H9 (cell line): ENCODE results near the gene PAK5. TPM values are rescaled to one million over a fixed set of nuclear protein-coding genes. Genes with fewer than 3 reads are reported as not detected.

Experiments used
- DNase-seq: peaks from one replicate; pipeline ENCODE4 v3.0.0-alpha.2; 2017
- H2AFZ ChIP-seq: one replicate; pipeline ENCODE4 v1.6.1; 2013; ENCODE audit warnings: mild to moderate bottlenecking, low read length, control low read depth, moderate library complexity
- H2AK5ac ChIP-seq: 2 replicates; pipeline ENCODE4 v1.6.1; 2013; ENCODE audit warnings: low read length, control low read depth, mixed read lengths; ENCODE audit not compliant: insufficient read length
- H2BK120ac ChIP-seq: one replicate; pipeline ENCODE4 v1.6.1; 2013; ENCODE audit warnings: low read depth, mild to moderate bottlenecking, low read length, control low read depth, inconsistent platforms; ENCODE audit not compliant: poor library complexity, severe bottlenecking
- H2BK12ac ChIP-seq: 2 replicates; pipeline ENCODE4 v1.6.1; 2013; ENCODE audit warnings: low read length, control low read depth, mixed read lengths, low read depth; ENCODE audit not compliant: insufficient read length
- H2BK15ac ChIP-seq: 2 replicates; pipeline ENCODE4 v1.6.1; 2013; ENCODE audit warnings: low read depth, low read length, control low read depth
- H2BK20ac ChIP-seq: one replicate; pipeline ENCODE4 v1.6.1; 2013; ENCODE audit warnings: low read depth, mild to moderate bottlenecking, low read length, control low read depth, inconsistent platforms; ENCODE audit not compliant: poor library complexity, severe bottlenecking
- H2BK5ac ChIP-seq: 2 replicates; pipeline ENCODE4 v1.6.1; 2013; ENCODE audit warnings: low read length, control low read depth, mixed read lengths; ENCODE audit not compliant: insufficient read length
- H3K14ac ChIP-seq: 2 replicates; pipeline ENCODE4 v1.6.1; 2013; ENCODE audit warnings: low read length, control low read depth; ENCODE audit not compliant: insufficient read depth
- H3K18ac ChIP-seq: 2 replicates; pipeline ENCODE4 v1.6.1; 2013; ENCODE audit warnings: low read depth, mild to moderate bottlenecking, mixed read lengths, low read length, control low read depth; ENCODE audit not compliant: insufficient read length
- H3K23ac ChIP-seq: 2 replicates; pipeline ENCODE4 v1.6.1; 2013; ENCODE audit warnings: low read length, control low read depth, mixed read lengths, low read depth; ENCODE audit not compliant: insufficient read length
- H3K23me2 ChIP-seq: 2 replicates; pipeline ENCODE4 v1.6.1; 2013; ENCODE audit warnings: low read depth, mild to moderate bottlenecking, mixed read lengths, low read length, control low read depth; ENCODE audit not compliant: insufficient read length, poor library complexity, severe bottlenecking
- H3K27ac ChIP-seq: 2 replicates; pipeline ENCODE4 v1.5.1; 2013; ENCODE audit warnings: low read length, control low read depth, mixed read lengths, low read depth; ENCODE audit not compliant: insufficient read length
- H3K27me3 ChIP-seq: 2 replicates; pipeline ENCODE4 v1.6.1; 2013; ENCODE audit warnings: low read length, control low read depth, inconsistent platforms; ENCODE audit not compliant: insufficient read depth
- H3K4ac ChIP-seq: 2 replicates; pipeline ENCODE4 v1.6.1; 2013; ENCODE audit warnings: low read depth, mild to moderate bottlenecking, control low read depth, inconsistent platforms, low read length, moderate library complexity
- H3K4me1 ChIP-seq: 2 replicates; pipeline ENCODE4 v1.6.1; 2013; ENCODE audit warnings: low read length, control low read depth, inconsistent platforms; ENCODE audit not compliant: insufficient read depth
- H3K4me2 ChIP-seq: 2 replicates; pipeline ENCODE4 v1.6.1; 2013; ENCODE audit warnings: low read length, control low read depth, mixed read lengths; ENCODE audit not compliant: insufficient read length, insufficient read depth
- H3K56ac ChIP-seq: 2 replicates; pipeline ENCODE4 v1.6.1; 2013; ENCODE audit warnings: low read depth, mild to moderate bottlenecking, mixed read lengths, low read length, control low read depth; ENCODE audit not compliant: insufficient read length
- H3K79me1 ChIP-seq: 2 replicates; pipeline ENCODE4 v1.6.1; 2013; ENCODE audit warnings: low read depth, mild to moderate bottlenecking, moderate library complexity, low read length, control low read depth, inconsistent platforms; ENCODE audit not compliant: insufficient read depth, poor library complexity, severe bottlenecking
- H3K79me2 ChIP-seq: 2 replicates; pipeline ENCODE4 v1.6.1; 2013; ENCODE audit warnings: low read length, control low read depth, inconsistent platforms; ENCODE audit not compliant: insufficient read depth
- H3K9ac ChIP-seq: 2 replicates; pipeline ENCODE4 v1.6.1; 2013; ENCODE audit warnings: low read length, control low read depth, mixed read lengths; ENCODE audit not compliant: insufficient read length; ENCODE audit errors: extremely low read depth
- H3K9me3 ChIP-seq: one replicate; pipeline ENCODE4 v1.6.1; 2013; ENCODE audit warnings: low read depth, low read length, inconsistent platforms; ENCODE audit not compliant: control insufficient read depth
- H3T11ph ChIP-seq: one replicate; pipeline ENCODE4 v1.6.1; 2013; ENCODE audit warnings: mild to moderate bottlenecking, low read length, control low read depth, inconsistent platforms
- H4K20me1 ChIP-seq: one replicate; pipeline ENCODE4 v1.6.1; 2013; ENCODE audit not compliant: control insufficient read depth, insufficient read length, insufficient read depth
- H4K5ac ChIP-seq: 2 replicates; pipeline ENCODE4 v1.6.1; 2013; ENCODE audit warnings: low read depth, mild to moderate bottlenecking, mixed read lengths, low read length, control low read depth; ENCODE audit not compliant: insufficient read length
- H4K8ac ChIP-seq: replicated peaks from 2 replicates; pipeline ENCODE4 v1.6.1; 2013; ENCODE audit warnings: low read length, control low read depth, mixed read lengths, low read depth; ENCODE audit not compliant: insufficient read length
- H4K91ac ChIP-seq: 2 replicates; pipeline ENCODE4 v1.6.1; 2013; ENCODE audit warnings: low read depth, mild to moderate bottlenecking, moderate library complexity, mixed read lengths, low read length, control low read depth; ENCODE audit not compliant: insufficient read length
- H3K27ac Mint-ChIP-seq, 3 experiments: 2 replicates in 2 of 3; 3 replicates in 1 of 3; pipeline ENCODE4 v1.8.0; 2020 to 2021; ENCODE audit warnings: mixed read lengths in 3 of 3, mild to moderate bottlenecking in 1 of 3, moderate library complexity in 1 of 3
- H3K27me3 Mint-ChIP-seq: 2 replicates; pipeline ENCODE4 v1.8.0; 2021; ENCODE audit warnings: low read depth, mild to moderate bottlenecking, moderate library complexity, mixed read lengths
- H3K36me3 Mint-ChIP-seq, 3 experiments: 2 replicates in 2 of 3; 3 replicates in 1 of 3; pipeline ENCODE4 v1.8.0; 2020 to 2021; ENCODE audit warnings: low read depth in 3 of 3, mixed read lengths in 3 of 3; ENCODE audit not compliant: insufficient read depth in 1 of 3
- H3K4me1 Mint-ChIP-seq, 2 experiments: 2 replicates each; pipeline ENCODE4 v1.8.0; 2020; ENCODE audit warnings: mixed read lengths in 2 of 2
- H3K4me3 Mint-ChIP-seq, 2 experiments: 2 replicates in 1 of 2; 3 replicates in 1 of 2; pipeline ENCODE4 v1.8.0; 2020 to 2021; ENCODE audit warnings: mild to moderate bottlenecking in 2 of 2, mixed read lengths in 2 of 2, moderate library complexity in 1 of 2
- H3K9me3 Mint-ChIP-seq, 2 experiments: 2 replicates in 1 of 2; 3 replicates in 1 of 2; pipeline ENCODE4 v1.8.0; 2020; ENCODE audit warnings: mild to moderate bottlenecking in 2 of 2, mixed read lengths in 2 of 2, moderate library complexity in 1 of 2
- WGBS: extraction: QIAGEN DNeasy Blood & Tissue Kit; methylation state at CpG from one replicate; pipeline ENCODE4 v1.1.7; 2013; ENCODE audit warnings: missing lambda C conversion rate, low lambda C conversion rate, mixed read lengths; ENCODE audit not compliant: insufficient read length; ENCODE audit errors: extremely low coverage; 5-methylcytosine and 5-hydroxymethylcytosine counted together
- total RNA-seq: library from RNA; stranded (reverse); gene quantifications from 2 replicates; pipeline ENCODE4 v1.2.1, GENCODE V29; 2021
- TF ChIP-seq, protein P1 (sequence below): fragments of 200-600 bp; sonication (generic); conservative IDR thresholded peaks from 3 replicates; pipeline ENCODE4 v1.8.0; 2021; ENCODE audit warnings: antibody characterized with exemption, mild to moderate bottlenecking

Gene PAK5
- total RNA-seq, 1 experiment from 2014 or later: 0.20 TPM

DNA sequence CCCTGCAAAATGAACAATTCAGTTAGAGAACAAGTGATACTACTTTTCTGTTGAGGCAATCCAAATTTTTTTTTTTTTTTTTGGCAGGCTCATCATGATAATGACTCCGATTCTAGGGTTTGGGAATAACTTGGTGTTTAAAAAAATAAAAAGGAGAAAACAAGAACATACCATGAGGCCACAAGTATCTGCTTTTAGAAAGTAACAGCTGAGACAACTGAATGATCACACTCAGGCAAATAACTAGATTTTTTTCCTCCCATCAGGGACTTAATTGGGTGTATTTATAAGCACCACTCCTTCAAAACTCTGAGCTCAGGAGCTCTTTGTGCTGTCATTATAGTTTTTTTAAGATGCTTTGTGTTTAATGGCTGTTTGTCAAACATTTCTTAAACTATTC lies 29.6 kb downstream of the PAK5 start:
- Histone ChIP-seq H3K4ac (no peak overlapping the region), H3K23ac (no peak overlapping the region), H2AFZ (no peak overlapping the region), H3K4me2 (no peak overlapping the region), H2BK120ac (no peak overlapping the region), H3K56ac (no peak overlapping the region), H3K4me1 (no peaks in the 10 kb centered on the region), H3K14ac (no peak overlapping the region), H2BK20ac (no peak overlapping the region), H3K79me1 (no peaks in the 10 kb centered on the region), H4K8ac (no peak overlapping the region), H3K79me2 (no peaks in the 10 kb centered on the region), H3K23me2 (no peaks in the 10 kb centered on the region), H4K20me1 (no peaks in the 10 kb centered on the region), H3K18ac (no peak overlapping the region), H3K9me3 (no peaks in the 10 kb centered on the region), H3T11ph (no peak overlapping the region), H2BK12ac (no peak overlapping the region), H2AK5ac (no peak overlapping the region), H3K27me3 (no peaks in the 10 kb centered on the region), H3K9ac (no peak overlapping the region), H3K27ac (no peak overlapping the region), H2BK15ac (no peak overlapping the region), H4K5ac (no peak overlapping the region), H2BK5ac (no peak overlapping the region), H4K91ac (no peak overlapping the region)
- no peak overlapping the region for H3K4me3 Mint-ChIP-seq
- no CpG with 5 or more reads among the region's 1 CpG for WGBS
- H3K27me3 Mint-ChIP-seq: no peaks in the 10 kb centered on the region
- peaks cover 0 to 4% (median 0%) of the 10 kb centered on the region in 3 experiments; a peak in 1 of 7 replicates for H3K36me3 Mint-ChIP-seq
- TF ChIP-seq, protein P1, sequence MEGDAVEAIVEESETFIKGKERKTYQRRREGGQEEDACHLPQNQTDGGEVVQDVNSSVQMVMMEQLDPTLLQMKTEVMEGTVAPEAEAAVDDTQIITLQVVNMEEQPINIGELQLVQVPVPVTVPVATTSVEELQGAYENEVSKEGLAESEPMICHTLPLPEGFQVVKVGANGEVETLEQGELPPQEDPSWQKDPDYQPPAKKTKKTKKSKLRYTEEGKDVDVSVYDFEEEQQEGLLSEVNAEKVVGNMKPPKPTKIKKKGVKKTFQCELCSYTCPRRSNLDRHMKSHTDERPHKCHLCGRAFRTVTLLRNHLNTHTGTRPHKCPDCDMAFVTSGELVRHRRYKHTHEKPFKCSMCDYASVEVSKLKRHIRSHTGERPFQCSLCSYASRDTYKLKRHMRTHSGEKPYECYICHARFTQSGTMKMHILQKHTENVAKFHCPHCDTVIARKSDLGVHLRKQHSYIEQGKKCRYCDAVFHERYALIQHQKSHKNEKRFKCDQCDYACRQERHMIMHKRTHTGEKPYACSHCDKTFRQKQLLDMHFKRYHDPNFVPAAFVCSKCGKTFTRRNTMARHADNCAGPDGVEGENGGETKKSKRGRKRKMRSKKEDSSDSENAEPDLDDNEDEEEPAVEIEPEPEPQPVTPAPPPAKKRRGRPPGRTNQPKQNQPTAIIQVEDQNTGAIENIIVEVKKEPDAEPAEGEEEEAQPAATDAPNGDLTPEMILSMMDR: no peak
- no peak overlapping the region for H3K27ac Mint-ChIP-seq
- H3K4me1 Mint-ChIP-seq: no peaks in the 10 kb centered on the region
- H3K9me3 Mint-ChIP-seq: no peaks in the 10 kb centered on the region
- DNase-seq: no peak
